Fibroblast of lung (primary cell): ENCODE measurements around the gene PLAGL1. TPM values are rescaled to one million over a fixed set of nuclear protein-coding genes. Genes with fewer than 3 reads are reported as not detected.

Experiments used
- DNase-seq, 2 donors: peaks; one replicate each; pipeline versions ENCODE4 v3.0.0 to v3.0.0-alpha.2; 2010; ENCODE audit warnings: low read depth in 2 of 2
- H2AFZ ChIP-seq: 2 replicates; pipeline ENCODE4 v1.5.1; 2012; ENCODE audit warnings: low read length, control low read depth, inconsistent platforms
- H3K27ac ChIP-seq: 2 replicates; pipeline ENCODE4 v1.5.1; 2011; ENCODE audit warnings: low read length, control low read depth; ENCODE audit not compliant: insufficient read depth
- H3K27me3 ChIP-seq: 2 replicates; pipeline ENCODE4 v1.5.1; 2011; ENCODE audit warnings: mild to moderate bottlenecking, low read length; ENCODE audit not compliant: control insufficient read depth, insufficient read depth
- H3K36me3 ChIP-seq: 2 replicates; pipeline ENCODE4 v1.5.1; 2011; ENCODE audit warnings: low read length; ENCODE audit not compliant: control insufficient read depth, insufficient read depth
- H3K4me1 ChIP-seq: 2 replicates; pipeline ENCODE4 v1.5.1; 2011; ENCODE audit warnings: low read length; ENCODE audit not compliant: control insufficient read depth, insufficient read depth; ENCODE audit errors: extremely low read depth
- H3K4me2 ChIP-seq: 2 replicates; pipeline ENCODE4 v1.5.1; 2011; ENCODE audit warnings: low read length, control low read depth; ENCODE audit not compliant: insufficient read depth; ENCODE audit errors: extremely low read depth
- H3K4me3 ChIP-seq, 4 experiments: fragments of 200-600 bp in 1 of 4; sonication (generic) in 1 of 4; replicated peaks in 1 of 4; 2 replicates each; pipeline ENCODE4 v1.5.1; 2011 to 2016; ENCODE audit warnings: low read length in 4 of 4, low read depth in 3 of 4, mild to moderate bottlenecking in 3 of 4, control low read depth in 2 of 4, inconsistent platforms in 1 of 4, mixed read lengths in 1 of 4; ENCODE audit not compliant: insufficient read depth in 1 of 4; ENCODE audit errors: control extremely low read depth in 1 of 4
- H3K79me2 ChIP-seq: 2 replicates; pipeline ENCODE4 v1.5.1; 2012; ENCODE audit warnings: mild to moderate bottlenecking, low read length, inconsistent platforms; ENCODE audit not compliant: control insufficient read depth, insufficient read depth
- H3K9ac ChIP-seq: 2 replicates; pipeline ENCODE4 v1.5.1; 2011; ENCODE audit warnings: mild to moderate bottlenecking, low read length, control low read depth; ENCODE audit not compliant: insufficient read depth
- H3K9me3 ChIP-seq: 2 replicates; pipeline ENCODE4 v1.5.1; 2012; ENCODE audit warnings: low read depth, low read length; ENCODE audit not compliant: control insufficient read depth, insufficient read depth
- H4K20me1 ChIP-seq: 2 replicates; pipeline ENCODE4 v1.5.1; 2011; ENCODE audit warnings: low read length; ENCODE audit not compliant: control insufficient read depth, insufficient read depth; ENCODE audit errors: extremely low read depth
- CTCF ChIP-seq, 2 donors: IDR thresholded peaks in 1 of 2; conservative IDR thresholded peaks in 1 of 2; 1 replicate in 1 of 2; 2 replicates in 1 of 2; pipeline ENCODE4 v1.5.1; 2011 to 2012; ENCODE audit warnings: low read length in 2 of 2, control low read depth in 1 of 2, inconsistent platforms in 1 of 2, low read depth in 1 of 2, mild to moderate bottlenecking in 1 of 2
- EZH2 ChIP-seq: IDR thresholded peaks from 2 replicates; pipeline ENCODE4 v1.5.1; 2012; ENCODE audit warnings: low read length, control low read depth, mild to moderate bottlenecking; ENCODE audit errors: missing control alignments
- polyA plus RNA-seq, 2 donors: library from polyadenylated mRNA; depleted of rRNA in 1 of 2; stranded (reverse) in 1 of 2; unstranded in 1 of 2; fragments of >200 nt; gene quantifications; 2 replicates each; pipeline ENCODE4 v1.2.1, GENCODE V29; 2011 to 2012; ENCODE audit warnings: missing spikeins in 1 of 2
- total RNA-seq: library from RNA; depleted of rRNA; stranded (reverse); fragments of >200 nt; gene quantifications from 2 replicates; pipeline ENCODE4 v1.2.1, GENCODE V29; 2014

The PLAGL1 gene
- total and polyA plus RNA-seq, 2 donors (not counting 1 experiment from before 2014, with no cell fraction given) = 11.4 to 24.2 TPM

GRCh38 chr6:143952060-143952778 lies 55.8 kb downstream of the PLAGL1 start:
- Histone ChIP-seq H4K20me1 (no peaks in the 10 kb centered on the region), H3K4me3 (no peak overlapping the region), H3K4me2 (no peak overlapping the region), H3K36me3 (no peaks in the 10 kb centered on the region), H3K9ac (no peak overlapping the region), H3K79me2 (no peaks in the 10 kb centered on the region), H3K27me3 (no peaks in the 10 kb centered on the region), H3K9me3 (no peaks in the 10 kb centered on the region), H2AFZ (no peak overlapping the region), H3K27ac (no peak overlapping the region), H3K4me1 (no peaks in the 10 kb centered on the region)
- TF ChIP-seq CTCF (conservative IDR thresholded peaks at IDR 0.05 in 1 of 2, IDR thresholded peaks at IDR 0.05 in 1 of 2; ENCODE audit: low read depth in 1 of 2, low read length in 2 of 2) (no peak), EZH2 (no peak)
- DNase-seq = no peak

GRCh38 chr6:143950875-143951274 lies 57.2 kb downstream of the PLAGL1 start:
- Histone ChIP-seq H3K27me3 (no peaks in the 10 kb centered on the region), H3K27ac (no peak overlapping the region), H4K20me1 (no peaks in the 10 kb centered on the region), H3K9ac (no peak overlapping the region), H3K4me3 (no peak overlapping the region), H2AFZ (no peak overlapping the region), H3K4me1 (no peaks in the 10 kb centered on the region), H3K4me2 (no peak overlapping the region), H3K9me3 (no peaks in the 10 kb centered on the region), H3K79me2 (no peaks in the 10 kb centered on the region), H3K36me3 (no peaks in the 10 kb centered on the region)
- TF ChIP-seq CTCF (conservative IDR thresholded peaks at IDR 0.05 in 1 of 2, IDR thresholded peaks at IDR 0.05 in 1 of 2; ENCODE audit: low read depth in 1 of 2, low read length in 2 of 2) (no peak), EZH2 (no peak)
- no peak for DNase-seq

DNA sequence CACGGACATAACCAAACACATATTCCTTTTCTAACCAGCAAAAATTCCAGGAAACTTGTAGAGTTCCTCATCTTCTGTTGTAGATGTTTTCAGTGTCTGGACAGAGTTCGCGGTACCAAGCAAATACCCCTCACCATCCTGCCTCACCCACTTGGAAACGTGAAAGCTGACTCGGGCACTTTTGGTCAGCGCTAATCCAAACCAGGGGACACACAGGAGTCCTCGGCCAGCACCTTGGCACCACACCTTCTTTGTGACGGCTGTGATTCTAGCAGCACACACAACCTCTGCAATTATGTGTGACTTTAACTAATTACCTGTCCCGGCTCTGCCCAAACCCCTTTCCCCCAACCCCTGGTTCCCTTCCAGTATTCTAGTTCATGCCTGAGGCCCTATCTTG lies 58.1 kb downstream of the PLAGL1 start:
- Histone ChIP-seq H3K4me3 (no peak overlapping the region), H3K4me2 (no peak overlapping the region), H3K27ac (no peak overlapping the region), H3K79me2 (no peaks in the 10 kb centered on the region), H3K9me3 (no peaks in the 10 kb centered on the region), H3K4me1 (no peaks in the 10 kb centered on the region), H4K20me1 (no peaks in the 10 kb centered on the region), H2AFZ (no peak overlapping the region), H3K36me3 (no peaks in the 10 kb centered on the region), H3K9ac (no peak overlapping the region), H3K27me3 (no peaks in the 10 kb centered on the region)
- DNase-seq = no peak
- no peak for TF ChIP-seq EZH2
- no peak for TF ChIP-seq CTCF (conservative IDR thresholded peaks at IDR 0.05 in 1 of 2, IDR thresholded peaks at IDR 0.05 in 1 of 2; ENCODE audit: low read depth in 1 of 2, low read length in 2 of 2)
